C4-2B (cell line): Measurements from ENCODE around the gene DEFB115.

ENCODE experiments used
- CTCF ChIP-seq: fragments of 450-650 bp; conservative IDR thresholded peaks from 2 replicates; pipeline ENCODE4 v1.5.1; 2017; ENCODE audit warnings: mild to moderate bottlenecking
- ZFX ChIP-seq: fragments of 450-650 bp; IDR thresholded peaks from 2 replicates; pipeline ENCODE4 v1.6.1; 2017

- TF ChIP-seq CTCF, result no peak
- no peak for TF ChIP-seq ZFX
Observed at GRCh38 chr20:31278178-31278577, 20.7 kb downstream of the DEFB115 start.
